ENCODE data around the gene ADRA2B.

The ADRA2B gene

GRCh38 chr2:96156926-96157648 lies 40.7 kb upstream of the ADRA2B start:
- H3K27ac ChIP-seq (ENCODE audit: insufficient read depth, low read depth, low read length, poor library complexity, severe bottlenecking): no peak overlapping the region
- H3K4me1 ChIP-seq (ENCODE audit: control insufficient read depth, insufficient read depth, low read length): peaks cover 19% of the 10 kb centered on the region
- H3K9me3 ChIP-seq (ENCODE audit: control insufficient read depth, low read length): no peaks in the 10 kb centered on the region
- WGBS, 2 experiments: 92 to 94% methylated on average over 5 of the region's 5 CpGs
- no peaks in the 10 kb centered on the region for H3K27me3 ChIP-seq (ENCODE audit: control insufficient read depth, insufficient read depth, low read length, poor library complexity, severe bottlenecking)
- H3K36me3 ChIP-seq (ENCODE audit: control insufficient read depth, insufficient read depth, low read length): no peaks in the 10 kb centered on the region
- no peak overlapping the region for H3K4me3 ChIP-seq (ENCODE audit: insufficient read depth, low read depth, low read length)

GRCh38 chr2:96156011-96156820 lies 39.8 kb upstream of the ADRA2B start:
- WGBS, 2 experiments: 93 to 94% methylated on average over 10 of the region's 10 CpGs
- peaks cover 22% of the 10 kb centered on the region for H3K4me1 ChIP-seq (ENCODE audit: control insufficient read depth, insufficient read depth, low read length)
- no peaks in the 10 kb centered on the region for H3K36me3 ChIP-seq (ENCODE audit: control insufficient read depth, insufficient read depth, low read length)

GRCh38 chr2:96154506-96155380 lies 38.4 kb upstream of the ADRA2B start:
- peaks cover 22% of the 10 kb centered on the region for H3K4me1 ChIP-seq (ENCODE audit: control insufficient read depth, insufficient read depth, low read length)
- 87 to 88% methylated on average over 16 of the region's 16 CpGs for WGBS, 2 experiments

More at GRCh38 chr2:96156011-96156820, 39.8 kb upstream of the ADRA2B start:
- no peaks in the 10 kb centered on the region for H3K27me3 ChIP-seq (ENCODE audit: control insufficient read depth, insufficient read depth, low read length, poor library complexity, severe bottlenecking)
- H3K4me3 ChIP-seq (ENCODE audit: insufficient read depth, low read depth, low read length): no peak overlapping the region
- H3K9me3 ChIP-seq (ENCODE audit: control insufficient read depth, low read length): no peaks in the 10 kb centered on the region
- no peak overlapping the region for H3K27ac ChIP-seq (ENCODE audit: insufficient read depth, low read depth, low read length, poor library complexity, severe bottlenecking)

GRCh38 chr2:96153991-96154431 lies 37.6 kb upstream of the ADRA2B start:
- H3K4me1 ChIP-seq (ENCODE audit: control insufficient read depth, insufficient read depth, low read length): peaks cover 22% of the 10 kb centered on the region
- no peak overlapping the region for H3K4me3 ChIP-seq (ENCODE audit: insufficient read depth, low read depth, low read length)
- H3K27me3 ChIP-seq (ENCODE audit: control insufficient read depth, insufficient read depth, low read length, poor library complexity, severe bottlenecking): no peaks in the 10 kb centered on the region
- H3K27ac ChIP-seq (ENCODE audit: insufficient read depth, low read depth, low read length, poor library complexity, severe bottlenecking): no peak overlapping the region
- 93 to 97% methylated on average over 7 of the region's 7 CpGs for WGBS, 2 experiments
- H3K9me3 ChIP-seq (ENCODE audit: control insufficient read depth, low read length): no peaks in the 10 kb centered on the region
- no peaks in the 10 kb centered on the region for H3K36me3 ChIP-seq (ENCODE audit: control insufficient read depth, insufficient read depth, low read length)

More at GRCh38 chr2:96154506-96155380, 38.4 kb upstream of the ADRA2B start:
- no peak overlapping the region for H3K27ac ChIP-seq (ENCODE audit: insufficient read depth, low read depth, low read length, poor library complexity, severe bottlenecking)
- no peaks in the 10 kb centered on the region for H3K36me3 ChIP-seq (ENCODE audit: control insufficient read depth, insufficient read depth, low read length)
- H3K4me3 ChIP-seq (ENCODE audit: insufficient read depth, low read depth, low read length): no peak overlapping the region
- no peaks in the 10 kb centered on the region for H3K9me3 ChIP-seq (ENCODE audit: control insufficient read depth, low read length)
- H3K27me3 ChIP-seq (ENCODE audit: control insufficient read depth, insufficient read depth, low read length, poor library complexity, severe bottlenecking): no peaks in the 10 kb centered on the region

GRCh38 chr2:96153291-96153713 lies 36.9 kb upstream of the ADRA2B start:
- H3K27ac ChIP-seq (ENCODE audit: insufficient read depth, low read depth, low read length, poor library complexity, severe bottlenecking): peak overlapping the region; percentile 26
- WGBS, 2 experiments: 92 to 94% methylated on average over 7 of the region's 7 CpGs
- no peak overlapping the region for H3K4me3 ChIP-seq (ENCODE audit: insufficient read depth, low read depth, low read length)
- no peaks in the 10 kb centered on the region for H3K36me3 ChIP-seq (ENCODE audit: control insufficient read depth, insufficient read depth, low read length)
- H3K9me3 ChIP-seq (ENCODE audit: control insufficient read depth, low read length): no peaks in the 10 kb centered on the region
- peaks cover 25% of the 10 kb centered on the region for H3K4me1 ChIP-seq (ENCODE audit: control insufficient read depth, insufficient read depth, low read length)
- peaks cover under 1% of the 10 kb centered on the region for H3K27me3 ChIP-seq (ENCODE audit: control insufficient read depth, insufficient read depth, low read length, poor library complexity, severe bottlenecking)

- peak overlapping the region; percentile 39 for H3K27ac ChIP-seq (ENCODE audit: insufficient read depth, low read depth, low read length, poor library complexity, severe bottlenecking)
Measured at GRCh38 chr2:96152304-96153161, 36.2 kb upstream of the ADRA2B start.

GRCh38 chr2:96151595-96152303 lies 35.4 kb upstream of the ADRA2B start:
- peaks cover 29% of the 10 kb centered on the region for H3K4me1 ChIP-seq (ENCODE audit: control insufficient read depth, insufficient read depth, low read length)
- no peaks in the 10 kb centered on the region for H3K9me3 ChIP-seq (ENCODE audit: control insufficient read depth, low read length)
- H3K36me3 ChIP-seq (ENCODE audit: control insufficient read depth, insufficient read depth, low read length): no peaks in the 10 kb centered on the region
- WGBS, 2 experiments: 84 to 87% methylated on average over 9 of the region's 9 CpGs
- H3K27me3 ChIP-seq (ENCODE audit: control insufficient read depth, insufficient read depth, low read length, poor library complexity, severe bottlenecking): peaks cover 7% of the 10 kb centered on the region
- H3K27ac ChIP-seq (ENCODE audit: insufficient read depth, low read depth, low read length, poor library complexity, severe bottlenecking): no peak overlapping the region
- no peak overlapping the region for H3K4me3 ChIP-seq (ENCODE audit: insufficient read depth, low read depth, low read length)

More at GRCh38 chr2:96152304-96153161, 36.2 kb upstream of the ADRA2B start:
- 43 to 45% methylated on average over 13 of the region's 13 CpGs for WGBS, 2 experiments
- H3K36me3 ChIP-seq (ENCODE audit: control insufficient read depth, insufficient read depth, low read length): no peaks in the 10 kb centered on the region
- peaks cover 29% of the 10 kb centered on the region for H3K4me1 ChIP-seq (ENCODE audit: control insufficient read depth, insufficient read depth, low read length)
- H3K9me3 ChIP-seq (ENCODE audit: control insufficient read depth, low read length): no peaks in the 10 kb centered on the region
- H3K4me3 ChIP-seq (ENCODE audit: insufficient read depth, low read depth, low read length): no peak overlapping the region
- H3K27me3 ChIP-seq (ENCODE audit: control insufficient read depth, insufficient read depth, low read length, poor library complexity, severe bottlenecking): peaks cover 3% of the 10 kb centered on the region

- no peaks in the 10 kb centered on the region for H3K9me3 ChIP-seq (ENCODE audit: control insufficient read depth, low read length)
- WGBS, 2 experiments: 95% methylated on average over 14 of the region's 14 CpGs
- H3K4me1 ChIP-seq (ENCODE audit: control insufficient read depth, insufficient read depth, low read length): peaks cover 35% of the 10 kb centered on the region
- no peak overlapping the region for H3K27ac ChIP-seq (ENCODE audit: insufficient read depth, low read depth, low read length, poor library complexity, severe bottlenecking)
- H3K27me3 ChIP-seq (ENCODE audit: control insufficient read depth, insufficient read depth, low read length, poor library complexity, severe bottlenecking): peaks cover 15% of the 10 kb centered on the region
- H3K36me3 ChIP-seq (ENCODE audit: control insufficient read depth, insufficient read depth, low read length): no peaks in the 10 kb centered on the region
- no peak overlapping the region for H3K4me3 ChIP-seq (ENCODE audit: insufficient read depth, low read depth, low read length)
Measured at GRCh38 chr2:96150791-96151594, 34.6 kb upstream of the ADRA2B start.
